Endodermal cell (in vitro differentiated cells): Measurements from ENCODE around the gene FAM163A. TPM values are rescaled to one million over a fixed set of nuclear protein-coding genes. Genes with fewer than 3 reads are reported as not detected.

ENCODE experiments used
- DNase-seq: peaks from one replicate; pipeline ENCODE4 v3.0.0-alpha.2; 2017
- H3K27ac ChIP-seq: 2 replicates; pipeline ENCODE4 v1.5.1; 2013; ENCODE audit warnings: mild to moderate bottlenecking, low read depth, low read length, moderate library complexity
- H3K27me3 ChIP-seq: 2 replicates; pipeline ENCODE4 v1.6.1; 2013; ENCODE audit warnings: mild to moderate bottlenecking, low read length, moderate library complexity; ENCODE audit not compliant: insufficient read depth, control insufficient read depth, poor library complexity, severe bottlenecking
- H3K36me3 ChIP-seq: 2 replicates; pipeline ENCODE4 v1.7.0; 2013; ENCODE audit warnings: mild to moderate bottlenecking, low read length, moderate library complexity; ENCODE audit not compliant: control insufficient read depth, insufficient read depth
- H3K4me1 ChIP-seq: one replicate; pipeline ENCODE4 v1.7.0; 2013; ENCODE audit warnings: low read length; ENCODE audit not compliant: control insufficient read depth, insufficient read depth
- H3K4me3 ChIP-seq: 2 replicates; pipeline ENCODE4 v1.5.1; 2013; ENCODE audit warnings: mild to moderate bottlenecking, low read length, moderate library complexity
- H3K9ac ChIP-seq: 2 replicates; pipeline ENCODE4 v1.6.1; 2013; ENCODE audit warnings: mild to moderate bottlenecking, low read length, moderate library complexity; ENCODE audit not compliant: poor library complexity, severe bottlenecking; ENCODE audit errors: extremely low read depth
- H3K9me3 ChIP-seq: 2 replicates; pipeline ENCODE4 v1.6.1; 2013; ENCODE audit warnings: mild to moderate bottlenecking, low read length, moderate library complexity; ENCODE audit not compliant: control insufficient read depth
- H3K27ac Mint-ChIP-seq: 2 replicates; pipeline ENCODE4 v1.8.0; 2020; ENCODE audit warnings: mixed read lengths
- H3K27me3 Mint-ChIP-seq: 2 replicates; pipeline ENCODE4 v1.8.0; 2021; ENCODE audit warnings: mild to moderate bottlenecking, mixed read lengths; ENCODE audit not compliant: insufficient read depth
- H3K36me3 Mint-ChIP-seq: 2 replicates; pipeline ENCODE4 v1.8.0; 2020; ENCODE audit warnings: low read depth, mixed read lengths
- H3K4me1 Mint-ChIP-seq: 2 replicates; pipeline ENCODE4 v1.8.0; 2020; ENCODE audit warnings: mixed read lengths
- H3K4me3 Mint-ChIP-seq: 2 replicates; pipeline ENCODE4 v1.8.0; 2020; ENCODE audit warnings: mild to moderate bottlenecking, moderate library complexity, mixed read lengths
- H3K9me3 Mint-ChIP-seq: 2 replicates; pipeline ENCODE4 v1.8.0; 2020; ENCODE audit warnings: mild to moderate bottlenecking, mixed read lengths
- CTCF ChIP-seq: fragments of 200-600 bp; sonication (generic); conservative IDR thresholded peaks from 2 replicates; pipeline ENCODE4 v1.5.0; 2021; ENCODE audit warnings: antibody characterized with exemption, mild to moderate bottlenecking
- WGBS, 2 experiments: methylation state at CpG; one replicate each; pipeline versions ENCODE4 v1.1.5 to v1.1.7; 2013; ENCODE audit warnings: missing lambda C conversion rate in 2 of 2, mixed read lengths in 1 of 2; ENCODE audit not compliant: insufficient coverage in 1 of 2, insufficient read length in 1 of 2; 5-methylcytosine and 5-hydroxymethylcytosine counted together
- total RNA-seq, 2 donors: library from RNA; stranded (reverse); fragmentation: NEBNext Ultra II Directional in 1 of 2; extraction: Animal tissue kit (Norgen Biotek cat#: 25700) in 1 of 2; gene quantifications; 2 replicates in 1 of 2; 3 replicates in 1 of 2; pipeline ENCODE4 v1.2.1, GENCODE V29; 2021

Gene FAM163A
- total RNA-seq, 2 donors from 2014 or later: not detected

DNA sequence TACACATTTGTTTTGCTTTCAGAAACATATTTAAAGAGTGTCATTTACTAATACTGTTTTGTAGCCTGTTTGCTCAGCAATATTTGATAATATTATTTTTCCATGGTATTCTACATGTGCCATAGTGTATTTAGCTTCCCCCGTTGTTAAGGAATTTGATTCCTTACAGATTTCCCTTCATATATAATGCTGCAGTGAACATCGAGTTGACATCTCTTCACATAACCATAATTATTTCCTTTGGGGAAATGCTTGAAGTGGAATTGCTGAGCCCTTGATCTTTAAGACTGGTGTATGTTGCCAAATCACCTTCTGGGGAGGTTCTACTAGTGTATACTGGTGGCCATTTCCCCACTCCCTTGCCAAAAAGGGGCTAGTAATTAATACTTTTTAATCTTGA is 42.6 kb downstream of the FAM163A start:
- Histone ChIP-seq H3K9ac (no peak overlapping the region), H3K4me1 (peaks cover 4% of the 10 kb centered on the region), H3K36me3 (no peaks in the 10 kb centered on the region), H3K4me3 (no peak overlapping the region), H3K9me3 (no peaks in the 10 kb centered on the region), H3K27ac (no peak overlapping the region), H3K27me3 (no peaks in the 10 kb centered on the region)
- Mint-ChIP-seq H3K4me1 (peaks cover 15% of the 10 kb centered on the region), H3K36me3 (no peaks in the 10 kb centered on the region), H3K9me3 (no peaks in the 10 kb centered on the region), H3K27me3 (no peaks in the 10 kb centered on the region), H3K27ac (no peak overlapping the region), H3K4me3 (no peak overlapping the region)
- WGBS, 2 experiments: 100% methylated on average over 2 of the region's 2 CpGs; no CpG with 5 or more reads in 1 of the 2 experiments
- TF ChIP-seq CTCF: no peak
- DNase-seq: no peak

- no peaks in the 10 kb centered on the region for H3K27me3 ChIP-seq
- H3K36me3 Mint-ChIP-seq: no peaks in the 10 kb centered on the region
- H3K27ac Mint-ChIP-seq: no peak overlapping the region
- H3K27me3 Mint-ChIP-seq: no peaks in the 10 kb centered on the region
- no peak for TF ChIP-seq CTCF
- DNase-seq: no peak
- H3K27ac ChIP-seq: no peak overlapping the region
- H3K9me3 ChIP-seq: no peaks in the 10 kb centered on the region
- peaks cover 4% of the 10 kb centered on the region for H3K4me1 ChIP-seq
- H3K36me3 ChIP-seq: no peaks in the 10 kb centered on the region
- H3K4me3 Mint-ChIP-seq: no peak overlapping the region
- H3K9me3 Mint-ChIP-seq: no peaks in the 10 kb centered on the region
- no peak overlapping the region for H3K9ac ChIP-seq
- peaks cover 15% of the 10 kb centered on the region for H3K4me1 Mint-ChIP-seq
- WGBS, 2 experiments: 94 to 96% methylated on average over 6 to 12 of the region's 13 CpGs
- no peak overlapping the region for H3K4me3 ChIP-seq
Measured at GRCh38 chr1:179786815-179787685, 44.0 kb downstream of the FAM163A start.

- Mint-ChIP-seq H3K9me3 (no peaks in the 10 kb centered on the region), H3K4me1 (peaks cover 15% of the 10 kb centered on the region), H3K4me3 (no peak overlapping the region), H3K27me3 (no peaks in the 10 kb centered on the region), H3K36me3 (no peaks in the 10 kb centered on the region), H3K27ac (no peak overlapping the region)
- Histone ChIP-seq H3K27ac (no peak overlapping the region), H3K4me3 (no peak overlapping the region), H3K9ac (no peak overlapping the region), H3K36me3 (no peaks in the 10 kb centered on the region), H3K27me3 (no peaks in the 10 kb centered on the region), H3K9me3 (no peaks in the 10 kb centered on the region), H3K4me1 (peaks cover 4% of the 10 kb centered on the region)
- DNase-seq: peak; percentile 75
- 45 to 49% methylated on average over 6 of the region's 6 CpGs for WGBS, 2 experiments
- TF ChIP-seq CTCF: no peak
Measured at GRCh38 chr1:179788259-179788658, 45.2 kb downstream of the FAM163A start.
